GM18507 (cell line): Measurements from ENCODE around the gene MAB21L4.
A peak's percentile ranks its signal among the peaks of the same experiment; 100 is the strongest.

Experiments
- DNase-seq: peaks from one replicate; pipeline ENCODE4 v3.0.0; 2011; ENCODE audit warnings: low read depth; ENCODE audit not compliant: insufficient read length; ENCODE audit errors: extremely low spot score
- FAIRE-seq: peaks from 2 replicates; lab custom pipeline; 2011; peaks lifted over from hg19 to GRCh38; lab: Jason Lieb, UNC

The MAB21L4 gene

DNA sequence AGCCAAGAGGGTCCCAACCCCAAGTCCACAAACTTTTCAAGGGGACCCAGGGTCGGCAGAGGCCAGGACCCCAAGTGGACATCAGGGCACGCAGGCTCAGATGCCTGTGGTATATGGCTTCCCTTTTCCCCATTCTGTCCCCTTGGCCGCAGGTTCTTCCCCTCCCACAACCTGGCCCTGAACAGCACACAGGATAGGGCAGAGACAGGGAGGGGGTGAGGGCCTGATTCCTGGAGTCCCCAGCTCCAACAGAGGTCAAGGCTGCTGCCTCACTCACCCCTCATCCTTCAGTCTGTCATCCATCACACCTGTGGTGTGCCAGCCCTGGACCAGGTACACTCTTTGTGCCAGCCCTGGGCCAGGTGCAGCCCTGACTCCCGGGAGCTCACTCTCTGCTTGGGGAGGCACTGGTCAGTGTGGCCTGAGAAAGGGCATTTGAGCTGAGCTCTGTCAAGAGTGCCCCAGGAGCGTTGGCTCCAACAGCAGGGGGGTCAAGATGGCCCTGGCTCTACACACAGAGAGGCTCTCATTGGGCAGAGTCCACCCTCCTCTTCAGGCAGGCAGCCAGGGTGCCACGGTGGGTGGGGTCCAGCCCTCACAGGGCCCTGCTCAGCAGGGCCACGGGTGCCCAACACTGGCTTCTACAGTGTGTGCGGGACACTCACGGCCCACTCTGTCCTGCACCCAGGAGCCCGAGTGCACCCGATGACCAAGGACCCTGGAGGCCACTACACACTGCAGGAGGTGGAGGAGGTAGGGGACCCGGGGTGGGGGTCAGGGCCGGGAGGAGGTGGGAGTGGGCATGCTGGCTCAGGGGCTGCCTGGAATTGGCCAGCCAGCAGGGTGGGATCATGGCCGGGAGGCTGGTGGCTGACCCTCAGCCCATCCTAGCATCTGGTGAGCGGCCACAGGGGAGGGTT, 25.7 kb downstream of the MAB21L4 start:
- no peak for FAIRE-seq
- DNase-seq = no peak

DNA sequence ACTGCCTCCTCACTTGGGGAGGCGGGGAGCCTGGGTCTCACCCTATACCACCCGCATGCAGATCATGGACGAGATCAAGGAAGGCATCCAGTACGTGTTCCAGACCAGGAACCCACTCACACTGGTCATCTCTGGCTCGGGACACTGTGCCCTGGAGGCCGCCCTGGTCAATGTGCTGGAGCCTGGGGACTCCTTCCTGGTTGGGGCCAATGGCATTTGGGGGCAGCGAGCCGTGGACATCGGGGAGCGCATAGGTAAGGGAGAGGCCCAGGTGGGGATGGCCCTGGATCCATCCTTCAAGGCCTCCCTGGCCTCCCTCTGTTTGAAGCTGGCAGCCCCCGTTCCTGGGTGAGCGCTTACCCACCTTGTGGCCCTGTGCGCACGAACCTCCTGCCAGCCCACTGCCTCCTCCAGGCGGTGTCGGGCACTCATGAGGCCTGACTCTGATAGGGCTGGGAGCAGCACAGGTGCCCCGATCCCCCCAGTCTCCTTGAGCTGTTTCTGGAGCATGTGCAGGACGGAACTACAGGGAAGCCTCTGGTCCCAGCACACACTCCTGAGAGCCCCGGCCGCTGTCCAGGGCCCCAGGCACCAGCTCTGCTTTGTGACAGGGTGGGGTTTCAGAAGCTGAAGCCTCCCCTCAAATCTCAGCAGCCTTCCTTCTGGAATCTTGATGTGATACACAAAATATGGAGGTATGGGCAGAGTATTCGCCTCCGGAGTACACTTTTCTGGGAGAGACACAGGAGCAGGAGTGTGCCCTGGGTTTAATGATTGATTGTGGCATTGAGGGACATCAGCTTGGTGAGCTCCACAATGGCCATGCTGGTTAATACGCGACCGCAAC, 26.6 kb downstream of the MAB21L4 start:
- DNase-seq = no peak
- FAIRE-seq = no peak

DNA sequence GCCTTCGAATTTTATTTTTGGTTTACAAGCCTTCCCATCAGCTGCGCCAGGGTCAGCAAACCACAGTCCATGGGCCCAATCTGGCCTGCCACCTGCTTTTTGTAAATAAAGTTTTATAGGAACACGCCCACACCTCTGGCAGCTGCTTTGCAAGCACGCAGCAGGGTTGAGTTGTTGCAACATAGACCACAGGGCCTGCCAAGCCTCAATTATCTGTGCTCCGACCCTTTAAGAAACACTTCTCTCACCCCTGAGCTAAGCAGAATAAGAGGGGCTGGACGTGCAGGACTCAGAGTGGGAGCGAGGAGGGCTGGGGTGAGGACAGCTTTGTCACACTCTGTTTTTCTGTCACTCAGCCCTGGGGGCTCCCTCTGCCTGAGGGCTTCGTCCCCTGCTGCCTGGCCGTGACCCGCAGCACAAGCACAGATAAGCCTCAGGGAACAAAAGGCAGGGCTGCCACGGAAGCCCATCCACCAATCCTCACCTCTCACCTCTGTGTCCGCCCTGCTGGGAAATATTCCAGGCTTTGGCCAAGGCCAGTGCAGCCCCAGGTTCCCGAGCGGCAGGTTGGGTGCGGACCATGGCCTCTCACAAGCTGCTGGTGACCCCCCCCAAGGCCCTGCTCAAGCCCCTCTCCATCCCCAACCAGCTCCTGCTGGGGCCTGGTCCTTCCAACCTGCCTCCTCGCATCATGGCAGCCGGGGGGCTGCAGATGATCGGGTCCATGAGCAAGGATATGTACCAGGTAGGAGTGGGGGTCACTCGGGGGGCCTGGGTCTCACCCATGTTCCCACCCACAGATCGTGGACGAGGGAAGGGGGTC, 27.5 kb downstream of the MAB21L4 start, which contains the start of gene AGXT:
Gene AGXT, plus strand, starts transcription at position 539 of the 823 bp plus-strand sequence. Its CDS starts 42 bp downstream, at position 581.
- DNase-seq = no peak
- no peak for FAIRE-seq

DNA sequence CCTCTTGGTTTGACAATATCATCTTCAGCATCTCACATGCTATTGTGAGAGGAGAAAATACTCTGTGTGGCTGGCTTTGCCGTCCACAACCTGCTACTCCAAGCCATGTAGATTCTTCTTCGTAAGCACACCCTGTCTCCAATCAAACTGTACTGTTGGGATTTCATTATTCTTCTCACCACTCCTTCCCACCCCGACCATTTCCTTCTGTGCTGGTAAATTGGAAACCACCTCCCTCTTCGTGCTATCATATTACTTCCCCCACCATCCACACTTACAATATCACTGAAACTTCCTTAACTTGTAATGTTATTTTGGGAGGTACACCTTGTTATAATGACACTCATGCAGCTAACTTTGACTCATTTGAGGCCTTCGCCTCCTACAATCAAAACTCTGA, 30.6 kb downstream of the MAB21L4 start:
- DNase-seq (no peak), FAIRE-seq (no peak)

DNA sequence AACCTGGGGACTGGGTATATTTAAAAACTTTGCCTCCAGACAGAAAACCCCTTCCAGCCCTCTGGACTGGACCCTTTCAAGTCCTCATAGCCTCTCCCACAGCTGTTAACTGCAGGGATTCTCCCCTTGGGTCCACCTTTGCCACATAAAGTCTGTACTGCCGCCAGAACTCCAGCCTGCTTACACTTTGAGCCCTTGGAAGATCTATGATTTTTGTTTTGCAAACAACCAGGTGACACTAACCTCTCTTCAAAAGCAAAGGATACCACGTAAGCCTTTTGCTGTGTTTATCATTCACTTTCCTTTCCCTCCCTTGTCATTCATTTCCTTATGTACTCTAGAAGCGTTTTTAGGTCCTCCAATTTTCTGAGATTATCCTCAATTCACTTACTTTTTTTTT, 31.5 kb downstream of the MAB21L4 start:
- FAIRE-seq (no peak), DNase-seq (no peak)

DNA sequence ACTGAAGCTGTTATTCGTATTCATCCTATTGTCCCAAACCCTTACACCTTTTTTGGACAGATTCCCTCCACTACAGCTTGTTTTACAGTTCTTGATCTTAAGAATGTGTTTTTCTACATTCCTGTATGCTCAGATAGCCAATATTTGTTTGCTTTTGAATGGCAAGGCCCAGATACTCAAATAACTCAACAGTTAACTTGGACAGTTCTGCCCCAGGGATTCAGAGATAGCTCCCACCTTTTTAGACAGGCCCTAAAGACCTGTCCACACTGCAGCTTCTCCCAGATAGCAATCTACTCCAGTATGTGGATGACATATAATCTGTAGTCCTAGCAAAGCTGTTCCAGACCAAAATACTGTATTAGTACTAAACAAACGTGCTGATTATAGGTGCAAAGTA, 34.4 kb downstream of the MAB21L4 start:
- no peak for FAIRE-seq
- no peak for DNase-seq

DNA sequence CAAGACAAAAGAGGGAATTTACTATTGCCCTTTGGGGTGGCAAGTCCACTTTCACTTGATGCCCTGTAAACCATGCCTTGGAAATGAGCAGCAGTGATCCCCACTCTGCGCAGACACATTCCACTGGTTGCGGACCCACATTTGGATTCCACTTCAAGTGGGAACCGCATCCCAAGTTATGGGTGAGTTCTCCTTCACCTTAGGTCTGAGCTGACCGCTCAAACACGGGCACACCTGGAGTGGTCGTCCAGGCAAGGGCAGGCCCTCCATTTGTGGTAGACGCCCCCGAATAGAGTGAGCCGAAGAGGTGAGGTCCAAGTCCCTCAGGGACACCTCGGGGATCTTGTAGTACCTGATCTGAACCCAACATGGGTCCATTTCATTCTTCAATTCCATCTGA, 37.1 kb downstream of the MAB21L4 start:
- DNase-seq (no peak), FAIRE-seq (no peak)

DNA sequence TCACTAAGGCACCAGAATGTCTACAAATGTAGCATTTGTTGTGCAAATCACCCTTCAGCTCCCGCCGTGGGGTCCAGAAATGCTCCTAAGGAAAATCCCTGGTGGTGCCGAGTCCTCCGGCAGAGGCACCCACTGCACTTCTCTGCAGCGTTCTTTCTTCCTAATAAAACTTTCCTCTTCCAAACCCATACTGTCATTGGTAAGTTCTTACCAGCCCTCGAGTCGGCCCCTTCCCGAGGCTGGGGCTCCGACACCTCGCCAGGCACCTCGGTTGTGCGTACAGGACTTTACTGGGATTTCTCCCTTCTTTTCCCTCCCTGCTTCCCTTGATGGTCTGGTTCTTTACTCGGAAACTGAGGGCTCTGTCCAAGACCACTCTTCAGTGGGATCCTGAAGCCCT, 37.6 kb downstream of the MAB21L4 start:
- no peak for DNase-seq
- no peak for FAIRE-seq

DNA sequence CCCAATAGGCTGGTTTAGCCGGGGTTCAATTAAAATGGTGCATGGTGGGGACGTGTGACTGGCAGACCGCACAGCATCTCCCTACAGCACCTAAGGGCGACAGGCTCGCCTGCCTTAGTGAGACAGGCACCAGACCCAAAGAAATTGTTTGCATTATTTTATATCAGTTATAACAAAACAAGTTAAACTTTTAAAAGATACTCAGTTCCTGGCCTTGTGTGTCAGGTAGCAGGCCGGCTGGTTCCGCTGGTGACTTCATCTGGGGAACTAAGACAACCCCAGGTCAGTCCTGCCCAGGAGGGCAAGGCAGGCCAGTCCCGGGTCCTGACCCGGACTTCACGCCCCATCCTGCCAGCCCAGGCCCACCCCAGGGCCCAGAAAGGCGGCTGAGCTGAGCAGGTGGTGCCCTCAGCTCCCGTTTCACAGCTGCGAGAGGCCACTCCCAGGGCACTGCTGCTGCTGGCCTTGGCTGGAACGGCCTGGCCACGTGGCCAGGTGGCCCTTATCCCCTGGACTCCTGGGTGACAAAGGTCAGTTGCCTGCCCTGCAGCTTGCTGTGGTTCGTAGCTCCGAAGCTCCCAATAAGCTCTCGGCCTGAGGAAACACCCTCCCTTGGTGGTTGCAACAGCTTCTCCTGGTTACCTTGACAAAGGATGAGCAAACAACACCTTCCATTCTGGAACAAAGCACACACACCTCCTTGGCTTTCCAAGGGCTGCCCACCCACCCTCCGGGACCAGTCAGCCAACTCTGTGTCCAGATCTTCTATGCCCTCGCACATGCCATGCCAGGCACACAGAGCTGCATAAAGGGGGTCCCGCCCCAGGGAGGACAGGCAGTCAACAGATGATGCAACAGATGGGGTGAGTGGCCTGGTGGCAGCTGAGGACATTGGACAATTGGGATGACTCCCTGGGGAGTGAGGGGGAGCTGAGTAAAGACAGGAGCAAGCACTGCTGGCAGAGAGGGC, 38.6 kb downstream of the MAB21L4 start:
- no peak for FAIRE-seq
- DNase-seq = no peak

DNA sequence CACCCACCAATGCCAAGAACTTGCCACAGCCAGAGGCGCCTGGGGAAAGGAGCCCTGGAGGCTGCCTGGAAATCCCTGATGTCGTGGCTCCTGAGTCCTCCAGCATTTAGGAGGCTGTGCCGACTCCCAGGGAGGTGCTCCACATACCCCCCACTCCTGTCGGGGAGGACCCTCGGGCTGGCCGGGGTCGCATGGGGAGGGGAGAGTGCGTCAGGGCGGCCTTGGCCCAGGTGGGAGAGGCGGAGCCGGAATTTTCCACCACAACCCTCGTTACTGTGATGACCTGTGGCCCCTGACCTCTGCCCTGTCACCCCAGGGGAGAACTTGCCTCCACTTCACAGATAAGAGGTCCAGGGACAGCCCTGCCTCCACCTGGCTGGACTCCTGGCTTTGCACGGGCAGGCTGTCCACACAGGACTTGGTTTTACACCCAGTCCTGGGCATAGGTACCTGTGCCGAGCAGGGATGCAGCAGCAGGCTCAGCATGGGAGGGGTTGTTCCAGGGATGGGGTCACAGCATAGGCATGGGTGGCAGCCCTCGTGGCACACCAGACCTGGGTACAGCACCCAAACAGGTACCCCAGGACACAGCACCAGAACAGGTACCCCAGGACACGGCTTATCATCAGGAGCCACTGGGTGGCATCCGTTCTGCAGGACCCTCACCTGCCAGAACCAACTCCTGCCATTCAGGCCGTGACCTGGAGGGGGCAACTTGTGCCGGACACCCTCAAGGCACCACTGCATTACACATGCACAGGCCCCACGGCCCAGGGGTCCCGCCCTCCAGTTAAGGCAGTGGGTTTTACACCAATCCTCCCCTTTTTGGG, 39.6 kb downstream of the MAB21L4 start:
- no peak for FAIRE-seq

DNA sequence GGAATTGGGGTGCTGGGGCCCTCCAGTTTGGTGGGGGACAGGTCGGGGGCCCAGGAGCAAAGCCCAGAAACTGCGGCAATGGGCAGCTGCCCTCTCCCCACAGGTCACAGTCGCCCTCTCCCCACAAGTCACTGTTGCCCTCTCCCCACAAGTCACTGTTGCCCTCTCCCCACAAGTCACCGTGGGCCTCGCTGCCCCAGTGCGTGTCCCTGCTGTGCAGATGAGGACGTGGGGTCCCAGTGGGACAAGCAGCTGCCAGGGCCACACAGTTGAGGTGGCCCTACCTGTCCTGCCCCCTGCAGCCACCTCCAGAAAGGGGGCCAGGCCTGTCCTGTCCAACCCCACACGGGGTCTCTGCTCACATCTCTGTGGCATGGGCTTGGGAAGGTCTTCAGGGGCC, 40.3 kb downstream of the MAB21L4 start:
- no peak for DNase-seq
- FAIRE-seq = no peak

More for the DNA sequence above, 39.6 kb downstream of the MAB21L4 start:
- no peak for DNase-seq

DNA sequence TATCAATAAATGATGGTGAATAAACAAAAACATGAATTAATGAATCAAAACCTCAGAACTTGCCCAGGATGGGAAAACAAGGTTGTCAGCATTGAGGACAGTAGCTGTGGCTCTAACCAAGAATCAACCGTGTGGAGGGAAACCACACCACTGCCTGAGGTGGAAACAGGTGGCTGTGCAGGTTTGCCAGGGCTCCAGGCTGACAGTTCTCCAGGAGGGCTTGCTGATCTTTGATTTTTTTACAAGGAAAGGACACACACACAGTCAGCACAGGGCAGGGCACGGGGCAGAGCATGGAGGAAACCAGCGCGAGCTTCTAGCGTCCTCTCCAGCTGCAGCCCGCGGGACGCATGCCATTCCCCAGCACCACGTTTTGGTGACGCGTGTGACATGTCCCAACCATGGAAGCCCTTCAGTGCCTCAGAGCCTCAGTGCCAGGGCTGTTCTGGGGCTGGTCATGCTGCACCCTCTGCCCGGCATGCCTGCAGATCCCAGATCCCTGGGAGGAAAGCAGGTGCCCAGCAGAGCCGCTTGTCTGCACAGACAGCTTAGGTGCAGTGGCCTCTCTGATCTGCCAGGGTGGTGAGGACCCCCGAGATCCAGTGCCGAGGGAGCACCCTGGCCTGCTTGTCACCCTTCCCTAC, 43.2 kb downstream of the MAB21L4 start:
- FAIRE-seq (no peak), DNase-seq (no peak)

DNA sequence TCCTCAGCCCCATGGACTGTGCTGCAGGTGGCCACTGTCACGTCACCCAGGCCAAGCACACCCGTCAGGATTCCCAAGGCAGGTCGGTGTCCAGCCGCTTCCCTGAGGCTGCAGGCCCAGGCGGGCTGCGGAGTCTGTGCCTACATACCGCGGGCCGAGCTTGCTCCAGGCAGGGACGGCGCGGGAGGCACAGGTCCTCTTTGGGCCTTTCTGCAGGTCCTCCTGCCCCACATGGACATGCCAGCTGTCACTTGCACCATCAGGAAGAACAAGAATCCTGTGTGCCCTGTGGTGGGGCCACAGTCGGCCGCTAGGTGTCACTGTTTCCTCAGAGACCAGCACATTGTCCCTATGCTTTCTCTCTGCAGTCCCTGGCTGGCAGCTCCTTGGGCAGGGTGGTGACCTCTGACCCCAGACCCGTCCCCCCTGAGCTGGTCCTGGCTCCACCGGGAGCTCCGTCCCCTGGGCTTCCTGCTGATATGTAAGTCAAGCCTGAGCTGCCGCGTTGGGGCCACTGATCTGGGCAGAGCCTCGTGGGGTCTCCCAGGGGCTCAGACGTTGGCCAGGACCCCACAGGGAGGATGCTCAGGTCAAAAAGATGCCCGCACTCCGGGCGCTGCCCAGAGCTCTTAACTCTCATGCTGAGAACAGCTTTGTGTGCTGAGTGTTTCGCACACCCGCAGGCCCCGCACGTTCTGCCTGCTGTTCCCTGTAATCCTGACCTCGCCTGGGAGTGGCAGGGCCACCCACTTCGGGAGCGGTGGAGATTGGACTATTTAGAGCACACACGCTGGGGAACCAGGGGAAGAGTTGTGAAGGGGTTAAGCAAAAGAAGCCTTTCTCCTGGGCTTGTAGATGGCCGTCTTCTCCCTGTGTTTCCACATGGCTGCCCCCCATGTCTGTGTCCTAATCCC, 44.6 kb downstream of the MAB21L4 start:
- FAIRE-seq (peak; percentile 80), DNase-seq (peak; percentile 62)

DNA sequence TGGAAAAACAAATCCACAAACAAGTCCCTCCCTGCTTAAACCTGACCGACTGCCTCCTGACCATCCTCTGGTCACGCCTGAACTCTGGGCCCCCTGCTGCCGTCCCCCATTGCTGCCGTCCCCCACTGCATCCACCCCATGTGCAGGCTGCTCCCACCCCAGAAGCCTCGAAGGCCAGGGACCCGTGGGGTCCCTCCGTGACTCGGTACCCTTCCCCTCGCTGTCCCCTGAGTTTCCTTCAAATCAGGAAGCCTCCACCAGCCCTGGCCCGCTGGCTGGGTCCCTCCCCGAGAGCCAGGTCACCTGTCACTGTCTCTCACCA, 45.2 kb downstream of the MAB21L4 start:
- DNase-seq (no peak), FAIRE-seq (no peak)

DNA sequence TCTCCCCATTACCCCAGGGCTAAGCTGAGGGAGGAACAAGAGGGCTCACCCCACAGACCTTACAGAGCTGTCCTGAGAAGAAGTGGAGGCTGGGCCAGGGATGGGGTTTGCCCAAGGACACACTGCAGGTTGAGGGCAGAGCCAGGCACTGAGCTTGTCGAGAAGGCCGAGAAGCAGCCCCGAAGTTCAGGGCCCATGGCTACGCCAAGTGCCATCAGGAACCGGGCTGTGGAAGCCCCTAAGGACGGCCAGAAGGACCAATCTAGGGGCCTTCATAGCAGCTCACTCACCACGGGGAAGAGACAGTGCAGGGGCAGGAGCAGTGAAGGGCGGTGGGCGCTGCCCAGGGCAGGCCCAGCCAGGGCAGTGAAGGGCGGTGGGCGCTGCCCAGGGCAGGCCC, 45.9 kb downstream of the MAB21L4 start:
- DNase-seq = no peak
- no peak for FAIRE-seq

DNA sequence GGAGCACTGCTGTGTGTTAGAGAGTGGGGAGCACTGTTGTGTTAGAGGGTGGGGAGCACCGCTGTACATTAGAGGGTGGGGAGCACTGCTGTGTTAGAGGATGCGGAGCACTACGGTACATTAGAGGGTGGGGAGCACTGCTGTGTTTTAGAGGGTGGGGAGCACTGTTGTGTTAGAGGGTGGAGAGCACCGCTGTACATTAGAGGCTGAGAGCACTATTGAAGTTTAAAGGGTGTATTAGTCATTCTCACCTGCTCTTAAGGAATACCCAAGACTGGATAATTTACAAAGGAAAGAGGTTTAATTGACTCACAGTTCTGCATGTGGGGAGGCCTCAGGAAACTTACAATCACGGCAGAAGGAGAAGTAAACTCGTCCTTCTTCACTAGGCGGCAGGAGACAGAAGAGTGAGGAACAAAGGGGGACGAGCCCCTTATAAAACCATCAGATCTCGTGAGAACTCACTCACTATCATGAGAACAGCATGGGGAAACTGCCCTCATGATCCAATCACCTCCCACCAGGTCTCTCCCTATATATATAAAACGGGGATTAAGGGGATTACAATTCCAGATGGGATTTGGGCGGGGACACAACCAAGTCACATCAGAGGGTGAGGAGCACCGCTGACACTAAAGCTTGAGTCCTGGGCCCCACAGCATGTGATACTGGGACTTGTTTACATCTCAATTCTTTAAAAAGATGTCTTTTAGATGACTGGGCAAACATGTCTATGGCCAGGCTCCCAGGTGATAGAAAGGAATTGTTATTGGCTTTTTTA, 46.9 kb downstream of the MAB21L4 start:
- FAIRE-seq (no peak), DNase-seq (no peak)
